CD4-positive, alpha-beta T cell (primary cell): ENCODE data around the gene TH. TPM values are rescaled to one million over a fixed set of nuclear protein-coding genes. Genes with fewer than 3 reads are reported as not detected.

Source experiments
- ATAC-seq: fragments of 200-7000 bp; cut with Tn5 transposase; one replicate; pipeline ENCODE4 v1.10.0; 2022; ENCODE audit warnings: mild to moderate bottlenecking; ENCODE audit not compliant: poor library complexity
- CTCF ChIA-PET: fragments of 350-600 bp; sonication (Branson Sonifier 250); formaldehyde crosslinking; loops from one replicate; lab custom pipeline; 2021; ENCODE audit warnings: antibody characterized with exemption, inconsistent platforms; lab: Charles Lee
- POLR2A ChIA-PET: fragments of 350-600 bp; sonication (Branson Sonifier 250); formaldehyde crosslinking; loops from one replicate; lab custom pipeline; 2021; ENCODE audit warnings: antibody characterized with exemption, inconsistent platforms; lab: Charles Lee
- DNase-seq, 14 experiments: peaks; one replicate each; pipeline ENCODE4 v3.0.0-alpha.2; 2013 to 2020; ENCODE audit warnings: mixed read lengths in 2 of 14
- H3K27ac ChIP-seq, 2 donors: one replicate each; pipeline versions ENCODE4 v1.5.1 to v1.7.0; 2013; ENCODE audit warnings: low read length in 2 of 2, low read depth in 1 of 2, mild to moderate bottlenecking in 1 of 2
- H3K27me3 ChIP-seq, 2 experiments: 1 replicate in 1 of 2; 2 replicates in 1 of 2; pipeline versions ENCODE4 v1.6.1 to v1.7.0; 2013; ENCODE audit warnings: low read length in 2 of 2, control low read depth in 1 of 2, mild to moderate bottlenecking in 1 of 2, moderate library complexity in 1 of 2; ENCODE audit not compliant: insufficient read depth in 2 of 2, control insufficient read depth in 1 of 2
- H3K36me3 ChIP-seq: one replicate; pipeline ENCODE4 v1.6.1; 2013; ENCODE audit warnings: low read length, control low read depth; ENCODE audit not compliant: insufficient read depth
- H3K4me1 ChIP-seq: one replicate; pipeline ENCODE4 v1.6.1; 2013; ENCODE audit warnings: low read length, control low read depth; ENCODE audit not compliant: insufficient read depth
- H3K4me3 ChIP-seq: one replicate; pipeline ENCODE4 v1.5.1; 2013; ENCODE audit warnings: mild to moderate bottlenecking, low read length, moderate library complexity
- H3K9me3 ChIP-seq, 2 experiments: 1 replicate in 1 of 2; 2 replicates in 1 of 2; pipeline versions ENCODE4 v1.6.1 to v1.7.0; 2013; ENCODE audit warnings: low read length in 2 of 2, mild to moderate bottlenecking in 2 of 2, control low read depth in 1 of 2, moderate library complexity in 1 of 2; ENCODE audit not compliant: control insufficient read depth in 1 of 2, insufficient read depth in 1 of 2
- H3K27ac Mint-ChIP-seq: one replicate; pipeline ENCODE4 v1.8.0; 2020; ENCODE audit warnings: mixed read lengths
- H3K27me3 Mint-ChIP-seq: one replicate; pipeline ENCODE4 v1.8.0; 2021; ENCODE audit warnings: mixed read lengths
- H3K36me3 Mint-ChIP-seq: one replicate; pipeline ENCODE4 v1.8.0; 2021; ENCODE audit warnings: low read depth, mixed read lengths
- H3K4me1 Mint-ChIP-seq: one replicate; pipeline ENCODE4 v1.8.0; 2021; ENCODE audit warnings: low read depth, mixed read lengths
- H3K4me3 Mint-ChIP-seq: one replicate; pipeline ENCODE4 v1.8.0; 2020; ENCODE audit warnings: mild to moderate bottlenecking, mixed read lengths
- H3K9me3 Mint-ChIP-seq: one replicate; pipeline ENCODE4 v1.8.0; 2020; ENCODE audit warnings: mixed read lengths
- CTCF ChIP-seq: fragments of 200-600 bp; IDR thresholded peaks from one replicate; pipeline ENCODE4 v1.8.0; 2022; ENCODE audit warnings: antibody characterized with exemption, mild to moderate bottlenecking
- intact Hi-C, 2 experiments: fragments of 100-400 bp; cut with DNase I in 1 of 2; cut with micrococcal nuclease in 1 of 2; formaldehyde crosslinking; loops; one replicate each; pipeline versions ENCODE4 v1.15.1 to v1.9.0; 2023 to 2025; cut with DNase I, micrococcal nuclease
- total RNA-seq, 174 experiments: library from RNA in 2 of 174; stranded (reverse) in 2 of 174; gene quantifications; one replicate each; pipeline ENCODE4 v1.2.3 and lab custom pipeline; 2021 to 2026

TH gene
- total RNA-seq, 2 experiments from 2014 or later, result not detected

GRCh38 chr11:2165571-2165970, 6.0 kb downstream of the TH start:
- Mint-ChIP-seq H3K4me3 (no peak overlapping the region), H3K4me1 (no peaks in the 10 kb centered on the region), H3K27me3 (peaks cover 12% of the 10 kb centered on the region), H3K9me3 (no peaks in the 10 kb centered on the region), H3K36me3 (no peaks in the 10 kb centered on the region), H3K27ac (no peak overlapping the region)
- Histone ChIP-seq H3K4me1 (peaks cover 5% of the 10 kb centered on the region), H3K27me3 (peaks cover 0 to 12% of the 10 kb centered on the region in 2 experiments), H3K27ac (no peak overlapping the region), H3K36me3 (no peaks in the 10 kb centered on the region), H3K4me3 (no peak overlapping the region), H3K9me3 (peaks cover 0 to 10% of the 10 kb centered on the region in 2 experiments)
- POLR2A ChIA-PET, result no interaction called here
- DNase-seq, result no peak
- ATAC-seq, result no peak
- CTCF ChIA-PET, result no interaction called here
- TF ChIP-seq CTCF, result no peak
- intact Hi-C loops, result no loop called here

GRCh38 chr11:2164861-2165555, 6.6 kb downstream of the TH start:
- no peaks in the 10 kb centered on the region for H3K36me3 Mint-ChIP-seq
- DNase-seq (no peak), ATAC-seq (no peak)
- H3K9me3 ChIP-seq, result peaks cover 0 to 10% of the 10 kb centered on the region in 2 experiments
- intact Hi-C loops, result no loop called here
- CTCF ChIA-PET, result no interaction called here
- H3K36me3 ChIP-seq, result no peaks in the 10 kb centered on the region
- no peak for TF ChIP-seq CTCF
- no peaks in the 10 kb centered on the region for H3K9me3 Mint-ChIP-seq
- peaks cover 12% of the 10 kb centered on the region for H3K27me3 Mint-ChIP-seq
- no peak overlapping the region for H3K27ac Mint-ChIP-seq
- H3K27me3 ChIP-seq, result peaks cover 0 to 12% of the 10 kb centered on the region in 2 experiments
- no peak overlapping the region for H3K27ac ChIP-seq
- H3K4me3 ChIP-seq, result no peak overlapping the region
- H3K4me1 ChIP-seq, result peaks cover 5% of the 10 kb centered on the region
- no peaks in the 10 kb centered on the region for H3K4me1 Mint-ChIP-seq
- H3K4me3 Mint-ChIP-seq, result no peak overlapping the region
- POLR2A ChIA-PET, result no interaction called here

GRCh38 chr11:2164081-2164480, 7.5 kb downstream of the TH start:
- no peak for TF ChIP-seq CTCF
- peaks cover 5% of the 10 kb centered on the region for H3K4me1 ChIP-seq
- peaks cover 12% of the 10 kb centered on the region for H3K27me3 Mint-ChIP-seq
- intact Hi-C loops, result no loop called here
- H3K27me3 ChIP-seq, result peaks cover 0 to 12% of the 10 kb centered on the region in 2 experiments
- H3K27ac ChIP-seq, result no peak overlapping the region
- no peak overlapping the region for H3K4me3 ChIP-seq
- peaks cover 0 to 5% of the 10 kb centered on the region in 2 experiments for H3K9me3 ChIP-seq
- no peak for DNase-seq
- ChIA-PET POLR2A (no interaction called here), CTCF (no interaction called here)
- no peaks in the 10 kb centered on the region for H3K4me1 Mint-ChIP-seq
- H3K9me3 Mint-ChIP-seq, result no peaks in the 10 kb centered on the region
- no peak overlapping the region for H3K4me3 Mint-ChIP-seq
- no peaks in the 10 kb centered on the region for H3K36me3 Mint-ChIP-seq
- no peaks in the 10 kb centered on the region for H3K36me3 ChIP-seq
- ATAC-seq, result no peak
- H3K27ac Mint-ChIP-seq, result no peak overlapping the region
